ENCODE measurements around the gene RDX.

GRCh38 chr11:110303414-110303826 lies 7.0 kb upstream of the RDX start:
- TF ChIP-seq STAT6 (CRISPR knock-in tag; conservative IDR thresholded peaks at IDR 0.05; ENCODE audit: low read depth), result no peak
- no peak for TF ChIP-seq MAX (CRISPR knock-in tag; IDR thresholded peaks at IDR 0.05)
- TF ChIP-seq CREB1 (CRISPR knock-in tag; IDR thresholded peaks at IDR 0.05), result no peak
- no peak for TF ChIP-seq CTCF (IDR thresholded peaks at IDR 0.05)
